Measurements from ENCODE around the gene ADGRV1.

ADGRV1 gene

DNA sequence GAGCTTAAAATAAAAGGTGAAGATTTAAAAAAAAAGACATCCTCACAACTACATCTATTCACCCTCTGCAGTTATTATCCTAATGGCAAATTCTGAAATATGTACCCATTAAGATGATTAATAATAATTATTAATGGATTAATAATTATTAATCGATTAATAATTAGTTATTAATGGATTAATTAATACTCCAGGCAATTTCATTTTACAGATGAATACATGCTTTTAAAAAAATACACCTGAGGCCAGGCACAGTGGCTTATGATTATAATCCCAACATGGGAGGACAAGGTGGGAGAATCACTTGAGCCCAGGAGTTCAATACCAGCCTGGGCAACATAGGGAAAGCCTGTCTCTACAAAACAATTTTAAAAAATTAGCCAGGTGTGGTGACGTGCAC is 642.1 kb downstream of the ADGRV1 start:
- DNase-seq (ENCODE audit: extremely low spot score) = no peak
- no peak for TF ChIP-seq LEF1 (IDR thresholded peaks at IDR 0.05; ENCODE audit: borderline replicate concordance)
- no peak for TF ChIP-seq ZNF384 (IDR thresholded peaks at IDR 0.05)
- no peak for TF ChIP-seq SUZ12 (IDR thresholded peaks at IDR 0.05)
- TF ChIP-seq, protein P1, sequence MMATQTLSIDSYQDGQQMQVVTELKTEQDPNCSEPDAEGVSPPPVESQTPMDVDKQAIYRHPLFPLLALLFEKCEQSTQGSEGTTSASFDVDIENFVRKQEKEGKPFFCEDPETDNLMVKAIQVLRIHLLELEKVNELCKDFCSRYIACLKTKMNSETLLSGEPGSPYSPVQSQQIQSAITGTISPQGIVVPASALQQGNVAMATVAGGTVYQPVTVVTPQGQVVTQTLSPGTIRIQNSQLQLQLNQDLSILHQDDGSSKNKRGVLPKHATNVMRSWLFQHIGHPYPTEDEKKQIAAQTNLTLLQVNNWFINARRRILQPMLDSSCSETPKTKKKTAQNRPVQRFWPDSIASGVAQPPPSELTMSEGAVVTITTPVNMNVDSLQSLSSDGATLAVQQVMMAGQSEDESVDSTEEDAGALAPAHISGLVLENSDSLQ (IDR thresholded peaks at IDR 0.05) = no peak
- no peak for TF ChIP-seq TARDBP (IDR thresholded peaks at IDR 0.05)
- no peak for TF ChIP-seq ELF4 (IDR thresholded peaks at IDR 0.05)
- no peak for TF ChIP-seq SP1 (IDR thresholded peaks at IDR 0.05)
- no peak for TF ChIP-seq HDGF (IDR thresholded peaks at IDR 0.05; ENCODE audit: borderline replicate concordance)
- no peak for TF ChIP-seq FOXM1 (IDR thresholded peaks at IDR 0.05; ENCODE audit: borderline replicate concordance)
- no peak for TF ChIP-seq NFRKB (IDR thresholded peaks at IDR 0.05)
- TF ChIP-seq FOXK2 (IDR thresholded peaks at IDR 0.05) = no peak
- no peak for TF ChIP-seq L3MBTL2 (conservative IDR thresholded peaks at IDR 0.05)
- no peak for TF ChIP-seq ARNT (IDR thresholded peaks at IDR 0.05)
- TF ChIP-seq BHLHE40 (IDR thresholded peaks at IDR 0.05; ENCODE audit: borderline replicate concordance) = no peak
- ChIA-PET POLR2A (no interaction called here), CTCF (no interaction called here)

DNA sequence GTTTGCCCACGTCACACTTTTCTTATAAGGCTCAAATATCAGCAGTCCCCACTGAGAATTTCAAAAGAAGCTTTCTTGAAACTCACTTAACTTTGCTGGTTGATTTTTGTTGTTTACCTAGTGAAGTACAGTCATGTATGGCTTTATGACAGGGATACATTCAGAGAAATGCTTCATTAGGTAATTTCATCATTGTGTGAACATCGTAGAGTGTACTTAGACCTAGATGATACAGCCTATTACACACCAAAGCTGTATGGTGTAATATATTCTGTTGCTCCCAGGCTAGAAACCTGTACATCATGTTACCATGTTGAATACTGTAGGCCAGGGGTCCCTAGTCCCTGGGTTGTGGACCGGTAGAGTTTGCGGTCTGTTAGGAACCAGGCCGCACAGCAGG is 647.5 kb downstream of the ADGRV1 start:
- TF ChIP-seq FOXK2 (IDR thresholded peaks at IDR 0.05) (no peak), HDGF (IDR thresholded peaks at IDR 0.05; ENCODE audit: borderline replicate concordance) (no peak), ZNF384 (IDR thresholded peaks at IDR 0.05) (no peak), ARNT (IDR thresholded peaks at IDR 0.05) (no peak), TARDBP (IDR thresholded peaks at IDR 0.05) (no peak), LEF1 (IDR thresholded peaks at IDR 0.05; ENCODE audit: borderline replicate concordance) (no peak), FOXA1 (IDR thresholded peaks at IDR 0.05) (no peak), SUZ12 (IDR thresholded peaks at IDR 0.05) (no peak), FOXM1 (IDR thresholded peaks at IDR 0.05; ENCODE audit: borderline replicate concordance) (no peak), SP1 (IDR thresholded peaks at IDR 0.05) (no peak), NFRKB (IDR thresholded peaks at IDR 0.05) (no peak), ELF4 (IDR thresholded peaks at IDR 0.05) (no peak), BHLHE40 (IDR thresholded peaks at IDR 0.05; ENCODE audit: borderline replicate concordance) (no peak), L3MBTL2 (conservative IDR thresholded peaks at IDR 0.05) (no peak), CTBP1 (IDR thresholded peaks at IDR 0.05; ENCODE audit: borderline replicate concordance) (no peak)
- TF ChIP-seq, protein P1 (IDR thresholded peaks at IDR 0.05) = no peak
- ChIA-PET POLR2A (interaction anchor here (0.6 kb wide), 1 partner anchor 355 kb away, joined by 3 read pairs; no protein-coding TSS in a partner anchor), CTCF (interaction anchor here (1.9 kb wide), 1 partner anchor 13 kb away, joined by 7 read pairs; no protein-coding TSS in a partner anchor)
- no peak for DNase-seq (ENCODE audit: extremely low spot score)

DNA sequence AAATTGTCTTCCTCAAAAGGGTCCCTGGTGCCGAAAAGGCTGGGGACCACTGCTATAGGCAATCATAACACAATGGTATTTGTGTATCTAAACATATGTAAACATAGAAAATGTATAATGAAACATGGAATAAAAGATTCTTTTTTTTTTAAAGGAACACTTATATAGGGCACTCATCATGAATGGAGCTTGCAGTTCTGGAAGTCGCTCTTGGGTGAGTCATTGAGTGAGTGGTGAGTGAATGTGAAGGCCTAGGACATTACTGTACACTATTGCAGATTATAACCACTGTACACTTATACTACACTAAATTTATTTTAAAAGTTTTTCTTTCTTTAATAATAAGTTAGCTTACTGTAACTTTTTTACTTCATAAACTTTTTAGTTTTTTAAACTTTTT is 648.1 kb downstream of the ADGRV1 start:
- TF ChIP-seq ZNF384 (IDR thresholded peaks at IDR 0.05) (no peak), SUZ12 (IDR thresholded peaks at IDR 0.05) (no peak), L3MBTL2 (conservative IDR thresholded peaks at IDR 0.05) (no peak), TARDBP (IDR thresholded peaks at IDR 0.05) (no peak), HDGF (IDR thresholded peaks at IDR 0.05; ENCODE audit: borderline replicate concordance) (no peak), SP1 (IDR thresholded peaks at IDR 0.05) (no peak), ELF4 (IDR thresholded peaks at IDR 0.05) (no peak), ARNT (IDR thresholded peaks at IDR 0.05) (no peak), NFRKB (IDR thresholded peaks at IDR 0.05) (no peak), BHLHE40 (IDR thresholded peaks at IDR 0.05; ENCODE audit: borderline replicate concordance) (no peak), LEF1 (IDR thresholded peaks at IDR 0.05; ENCODE audit: borderline replicate concordance) (no peak), FOXA1 (IDR thresholded peaks at IDR 0.05) (no peak)
- TF ChIP-seq, protein P1 (IDR thresholded peaks at IDR 0.05) = no peak
- DNase-seq (ENCODE audit: extremely low spot score) = no peak
- ChIA-PET CTCF (interaction anchor here (1.9 kb wide), 1 partner anchor 12 kb away, joined by 7 read pairs; no protein-coding TSS in a partner anchor), POLR2A (no interaction called here)

DNA sequence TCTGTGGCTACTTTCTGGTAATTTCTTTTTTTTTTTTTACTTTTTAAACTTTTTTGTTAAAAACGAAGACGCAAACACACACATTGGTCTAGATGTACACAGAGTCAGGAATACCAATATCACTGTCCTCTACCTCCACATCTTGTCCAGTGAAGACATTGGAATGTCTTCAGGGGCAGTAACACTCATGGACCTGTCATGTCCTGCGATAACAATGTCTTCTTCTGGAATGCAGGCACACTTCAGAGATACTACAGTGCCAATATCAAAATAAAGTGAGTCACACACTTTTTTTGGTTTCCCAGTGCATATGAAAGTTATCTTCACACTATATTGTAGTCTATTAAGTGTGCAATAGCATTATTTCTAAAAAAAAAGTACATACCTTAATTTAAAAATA is 648.7 kb downstream of the ADGRV1 start:
- TF ChIP-seq SUZ12 (IDR thresholded peaks at IDR 0.05) (no peak), FOXA1 (IDR thresholded peaks at IDR 0.05) (no peak), ZNF384 (IDR thresholded peaks at IDR 0.05) (no peak), BHLHE40 (IDR thresholded peaks at IDR 0.05; ENCODE audit: borderline replicate concordance) (no peak), HDGF (IDR thresholded peaks at IDR 0.05; ENCODE audit: borderline replicate concordance) (no peak), CTBP1 (IDR thresholded peaks at IDR 0.05; ENCODE audit: borderline replicate concordance) (no peak), SP1 (IDR thresholded peaks at IDR 0.05) (no peak), ARNT (IDR thresholded peaks at IDR 0.05) (no peak), FOXM1 (IDR thresholded peaks at IDR 0.05; ENCODE audit: borderline replicate concordance) (no peak), ELF4 (IDR thresholded peaks at IDR 0.05) (no peak), L3MBTL2 (conservative IDR thresholded peaks at IDR 0.05) (no peak), NFRKB (IDR thresholded peaks at IDR 0.05) (no peak), TARDBP (IDR thresholded peaks at IDR 0.05) (no peak), LEF1 (IDR thresholded peaks at IDR 0.05; ENCODE audit: borderline replicate concordance) (no peak)
- TF ChIP-seq, protein P1 (IDR thresholded peaks at IDR 0.05) = no peak
- POLR2A ChIA-PET = no interaction called here
- DNase-seq (ENCODE audit: extremely low spot score) = no peak
- CTCF ChIA-PET = interaction anchor here (1.9 kb wide), 1 partner anchor 12 kb away, joined by 7 read pairs; no protein-coding TSS in a partner anchor

DNA sequence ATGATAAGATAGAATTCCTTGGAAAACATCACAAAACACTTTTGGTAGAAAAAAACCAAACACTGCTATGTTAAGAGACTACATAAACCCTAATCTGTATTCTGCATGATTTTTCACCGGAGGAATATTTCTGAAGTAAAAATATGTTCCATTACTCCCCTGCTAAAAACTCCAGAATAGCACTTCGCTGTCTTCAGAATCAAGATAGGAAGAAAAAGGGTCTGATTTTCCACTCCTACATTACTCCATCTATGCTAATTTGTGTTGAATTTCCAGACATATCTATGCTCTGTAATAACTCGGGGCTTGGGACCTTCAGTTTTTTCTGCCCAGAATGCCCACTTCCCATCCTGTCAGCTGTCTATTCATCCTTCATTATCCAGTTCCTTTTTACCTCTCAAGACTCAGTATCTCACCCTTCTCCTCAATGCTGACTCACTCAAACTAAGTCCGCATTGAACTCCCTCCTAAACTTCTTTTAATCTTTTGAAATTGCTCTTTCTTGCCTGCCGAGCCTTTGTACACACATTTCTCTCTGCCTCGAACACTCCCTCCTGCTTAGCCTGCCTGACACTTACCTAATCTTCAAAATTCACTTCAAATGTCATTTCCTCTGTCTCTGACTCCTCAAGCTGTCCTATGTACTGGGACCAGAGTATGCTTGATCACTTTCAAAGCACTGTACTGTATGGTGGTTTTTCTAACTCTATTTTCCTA is 653.6 kb downstream of the ADGRV1 start:
- ChIA-PET POLR2A (interaction anchor here (0.9 kb wide), 1 partner anchor 20 kb away, joined by 3 read pairs; no protein-coding TSS in a partner anchor), CTCF (no interaction called here)
- no peak for TF ChIP-seq CTBP1 (IDR thresholded peaks at IDR 0.05; ENCODE audit: borderline replicate concordance)
- TF ChIP-seq ELF4 (IDR thresholded peaks at IDR 0.05) = no peak
- no peak for TF ChIP-seq ARNT (IDR thresholded peaks at IDR 0.05)
- TF ChIP-seq BHLHE40 (IDR thresholded peaks at IDR 0.05; ENCODE audit: borderline replicate concordance) = no peak
- no peak for TF ChIP-seq SUZ12 (IDR thresholded peaks at IDR 0.05)
- no peak for TF ChIP-seq FOXK2 (IDR thresholded peaks at IDR 0.05)
- no peak for TF ChIP-seq LEF1 (IDR thresholded peaks at IDR 0.05; ENCODE audit: borderline replicate concordance)
- TF ChIP-seq ZNF384 (IDR thresholded peaks at IDR 0.05) = no peak
- TF ChIP-seq, protein P1 (IDR thresholded peaks at IDR 0.05) = no peak
- no peak for TF ChIP-seq FOXM1 (IDR thresholded peaks at IDR 0.05; ENCODE audit: borderline replicate concordance)
- no peak for TF ChIP-seq FOXA1 (IDR thresholded peaks at IDR 0.05)
- TF ChIP-seq TARDBP (IDR thresholded peaks at IDR 0.05) = no peak
- TF ChIP-seq HDGF (IDR thresholded peaks at IDR 0.05; ENCODE audit: borderline replicate concordance) = no peak
- no peak for TF ChIP-seq NFRKB (IDR thresholded peaks at IDR 0.05)
- no peak for DNase-seq (ENCODE audit: extremely low spot score)
